ENCODE results near the gene CNOT4.

The CNOT4 gene

GRCh38 chr7:135316648-135317313 is 193.1 kb downstream of the CNOT4 start:
- Histone ChIP-seq H3K9me3 (ENCODE audit: control insufficient read depth in 2 of 2, low read length in 2 of 2) (no peaks in the 10 kb centered on the region), H3K4me1 (ENCODE audit: control insufficient read depth, insufficient read depth, low read length) (peaks cover 12% of the 10 kb centered on the region), H3K4me3 (ENCODE audit: low read length in 2 of 2) (no peak overlapping the region), H3K9ac (ENCODE audit: low read length in 2 of 2) (no peak overlapping the region), H3K36me3 (ENCODE audit: control insufficient read depth in 2 of 2, insufficient read depth in 2 of 2, low read length in 2 of 2) (no peaks in the 10 kb centered on the region), H3K27ac (ENCODE audit: low read length) (no peak overlapping the region), H3K27me3 (ENCODE audit: control insufficient read depth in 1 of 2, insufficient read depth in 2 of 2, low read length in 2 of 2) (no peaks in the 10 kb centered on the region)

GRCh38 chr7:135313971-135314370 is 195.9 kb downstream of the CNOT4 start:
- H3K4me3 ChIP-seq (ENCODE audit: low read length in 2 of 2) = no peak overlapping the region
- H3K27ac ChIP-seq (ENCODE audit: low read length) = no peak overlapping the region
- H3K9ac ChIP-seq (ENCODE audit: low read length in 2 of 2) = no peak overlapping the region
- H3K36me3 ChIP-seq (ENCODE audit: control insufficient read depth in 2 of 2, insufficient read depth in 2 of 2, low read length in 2 of 2) = no peaks in the 10 kb centered on the region
- H3K4me1 ChIP-seq (ENCODE audit: control insufficient read depth, insufficient read depth, low read length) = no peaks in the 10 kb centered on the region
- H3K27me3 ChIP-seq (ENCODE audit: control insufficient read depth in 1 of 2, insufficient read depth in 2 of 2, low read length in 2 of 2) = no peaks in the 10 kb centered on the region
- H3K9me3 ChIP-seq (ENCODE audit: control insufficient read depth in 2 of 2, low read length in 2 of 2) = no peaks in the 10 kb centered on the region

Measured in stomach smooth muscle (tissue), 2 donors.